Activated T-cell treated with anti-CD3 and anti-CD28 coated beads for 4 hours (primary cell): ENCODE measurements around the gene ZDHHC7.
"Not testable (repeated sequence)": the region's sequence is repeated elsewhere in the genome, so short reads cannot be mapped to it uniquely, and the experiment has no call there.

Source experiments
- DNase-seq: peaks from one replicate; pipeline ENCODE4 v3.0.0-alpha.2; 2020

Gene ZDHHC7, protein sequence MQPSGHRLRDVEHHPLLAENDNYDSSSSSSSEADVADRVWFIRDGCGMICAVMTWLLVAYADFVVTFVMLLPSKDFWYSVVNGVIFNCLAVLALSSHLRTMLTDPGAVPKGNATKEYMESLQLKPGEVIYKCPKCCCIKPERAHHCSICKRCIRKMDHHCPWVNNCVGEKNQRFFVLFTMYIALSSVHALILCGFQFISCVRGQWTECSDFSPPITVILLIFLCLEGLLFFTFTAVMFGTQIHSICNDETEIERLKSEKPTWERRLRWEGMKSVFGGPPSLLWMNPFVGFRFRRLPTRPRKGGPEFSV

DNA sequence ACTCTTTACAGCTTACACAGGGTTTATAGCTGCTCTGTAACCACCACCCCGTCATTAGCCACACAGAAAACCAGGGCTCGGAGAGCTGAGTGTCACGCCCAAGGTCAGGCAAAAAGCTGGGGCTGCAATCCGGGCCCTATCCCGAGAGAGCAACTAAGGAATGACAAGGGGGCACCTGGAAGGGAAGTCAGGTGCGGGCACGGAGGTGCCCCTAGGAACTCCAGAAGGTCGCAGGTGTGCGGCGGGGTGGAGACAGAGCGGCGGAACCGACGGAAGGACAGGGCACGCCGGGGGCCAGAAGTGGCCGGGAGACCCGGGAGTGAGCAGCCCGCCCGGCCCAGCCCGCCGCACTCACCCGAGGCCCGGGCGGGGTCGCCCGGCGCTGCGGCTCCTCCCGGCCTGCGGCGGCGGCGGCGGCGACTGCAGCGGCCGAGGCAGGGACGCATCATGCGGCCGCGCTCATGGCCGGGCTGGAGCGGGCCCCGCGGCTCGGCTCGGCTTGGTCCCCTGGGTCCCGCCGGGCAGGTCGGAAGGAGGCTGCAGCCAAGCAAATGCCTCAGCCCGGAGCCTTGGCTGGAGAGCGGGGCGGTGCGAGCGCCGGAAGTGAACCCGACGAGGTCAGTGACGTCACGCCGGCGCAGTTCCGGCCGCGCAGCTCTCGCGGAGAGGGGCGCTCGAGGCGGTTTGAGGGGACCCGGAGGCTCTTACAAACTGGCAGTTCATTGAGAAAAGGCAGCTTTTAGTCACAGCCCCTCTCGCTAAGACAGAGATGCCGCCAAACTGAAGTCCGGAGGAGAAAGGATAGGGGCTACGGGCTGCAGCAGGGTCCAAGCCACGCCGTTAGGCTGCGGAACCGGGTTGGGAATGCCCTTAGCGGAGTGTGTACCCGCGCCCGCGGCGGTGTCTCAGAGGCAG, at the start of gene ZDHHC7:
Gene ZDHHC7, minus strand, starts transcription at position 605 of the 915 bp plus-strand sequence. CDS start 20,917 bp downstream, outside the sequence.
- peak; percentile 75 for DNase-seq

DNA sequence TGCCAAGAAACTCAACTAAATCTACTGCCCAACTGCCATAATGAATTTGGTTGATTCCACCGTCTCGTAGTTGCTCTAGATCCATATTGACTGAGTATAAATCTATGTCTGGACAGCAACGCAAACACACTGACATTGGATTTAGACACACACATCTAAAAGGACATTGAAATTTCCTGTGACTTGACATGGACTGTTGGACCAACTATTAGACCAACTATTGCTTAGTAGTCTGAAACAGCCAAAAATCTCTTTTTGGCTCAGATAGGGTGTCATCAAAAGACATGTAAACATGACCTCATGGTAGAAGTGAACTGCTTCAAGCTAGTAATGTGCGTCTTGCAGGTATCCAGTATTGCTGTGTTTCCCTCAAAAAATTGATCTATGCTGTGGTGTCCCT, 47.6 kb upstream of the ZDHHC7 start:
- no peak for DNase-seq

DNA sequence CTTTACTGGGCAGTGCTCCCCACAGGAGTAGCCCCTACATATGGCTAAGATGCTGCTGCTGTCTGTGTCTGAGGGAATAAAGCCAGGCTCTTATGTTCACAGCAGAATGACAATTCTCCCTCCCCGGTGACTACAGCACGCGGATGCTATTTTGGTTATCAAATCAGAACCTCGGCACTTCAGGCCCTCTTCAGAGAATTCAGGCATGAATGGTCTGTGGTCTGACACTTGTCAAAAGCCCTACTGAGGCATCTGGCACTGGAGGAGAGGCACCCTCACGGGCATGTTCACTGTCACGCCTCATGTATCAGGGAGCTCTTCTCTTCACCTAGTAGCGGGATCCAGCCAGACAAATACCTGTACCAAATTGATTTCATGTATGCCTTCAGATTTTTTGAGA, 46.6 kb upstream of the ZDHHC7 start:
- no peak for DNase-seq

DNA sequence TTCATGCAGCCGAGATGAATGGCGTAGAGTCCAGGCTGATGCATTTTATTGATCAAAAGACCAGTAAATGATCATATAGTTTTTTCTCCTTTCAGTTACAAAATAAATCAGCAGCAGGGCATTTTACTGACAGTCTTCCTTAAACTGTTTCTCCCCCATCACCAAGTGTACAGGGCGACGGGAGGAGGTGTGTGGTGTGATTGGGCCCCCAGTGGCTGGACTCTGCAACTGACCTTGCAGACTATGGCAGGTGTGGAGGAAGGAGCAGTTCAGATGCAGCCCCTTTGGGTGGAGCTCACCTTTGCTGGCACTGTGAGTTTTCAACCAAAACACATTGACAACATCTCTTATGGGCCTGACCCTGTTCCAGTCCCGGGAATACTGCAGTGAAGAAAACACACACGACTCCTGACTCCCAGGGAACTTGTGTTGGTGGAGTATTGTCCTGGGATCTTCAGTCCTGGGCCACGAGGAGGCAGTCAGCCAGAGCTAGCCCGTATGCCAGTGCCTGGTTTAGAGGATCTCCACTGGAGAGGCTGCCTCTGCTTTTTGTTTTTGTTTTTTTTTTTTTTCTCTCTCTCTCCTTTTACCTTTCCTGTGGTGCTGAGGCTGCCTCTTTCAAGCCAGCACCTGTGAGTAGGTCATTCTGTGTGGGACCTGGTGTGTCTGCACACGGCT, 46.0 kb upstream of the ZDHHC7 start:
- no peak for DNase-seq

DNA sequence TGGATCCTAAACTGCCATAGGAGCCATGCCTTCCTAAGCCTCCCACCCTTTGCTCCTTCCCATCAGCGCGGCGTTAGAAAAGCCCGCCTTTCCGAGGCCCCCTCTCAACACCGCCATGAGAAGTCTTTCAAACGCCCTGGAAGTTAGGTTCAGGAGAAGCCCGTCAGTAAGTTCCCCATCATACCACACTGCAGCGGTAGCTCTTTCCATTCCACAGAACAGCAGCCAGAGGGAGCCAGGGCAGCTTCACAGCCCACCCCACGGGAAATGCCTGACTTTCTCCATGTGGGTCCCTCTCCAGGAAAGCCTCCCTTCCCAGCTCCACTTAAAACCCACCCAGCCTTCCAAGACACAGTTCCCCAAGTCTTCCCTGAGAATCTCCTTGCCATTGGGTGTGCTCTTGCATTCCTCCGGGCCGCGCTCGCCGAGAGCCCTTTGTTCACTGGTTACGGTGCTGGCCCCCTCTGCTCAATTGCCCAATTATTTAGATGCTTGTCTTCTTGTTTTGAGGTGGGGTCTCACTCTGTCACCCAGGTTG, 44.9 kb upstream of the ZDHHC7 start:
- DNase-seq = no peak

DNA sequence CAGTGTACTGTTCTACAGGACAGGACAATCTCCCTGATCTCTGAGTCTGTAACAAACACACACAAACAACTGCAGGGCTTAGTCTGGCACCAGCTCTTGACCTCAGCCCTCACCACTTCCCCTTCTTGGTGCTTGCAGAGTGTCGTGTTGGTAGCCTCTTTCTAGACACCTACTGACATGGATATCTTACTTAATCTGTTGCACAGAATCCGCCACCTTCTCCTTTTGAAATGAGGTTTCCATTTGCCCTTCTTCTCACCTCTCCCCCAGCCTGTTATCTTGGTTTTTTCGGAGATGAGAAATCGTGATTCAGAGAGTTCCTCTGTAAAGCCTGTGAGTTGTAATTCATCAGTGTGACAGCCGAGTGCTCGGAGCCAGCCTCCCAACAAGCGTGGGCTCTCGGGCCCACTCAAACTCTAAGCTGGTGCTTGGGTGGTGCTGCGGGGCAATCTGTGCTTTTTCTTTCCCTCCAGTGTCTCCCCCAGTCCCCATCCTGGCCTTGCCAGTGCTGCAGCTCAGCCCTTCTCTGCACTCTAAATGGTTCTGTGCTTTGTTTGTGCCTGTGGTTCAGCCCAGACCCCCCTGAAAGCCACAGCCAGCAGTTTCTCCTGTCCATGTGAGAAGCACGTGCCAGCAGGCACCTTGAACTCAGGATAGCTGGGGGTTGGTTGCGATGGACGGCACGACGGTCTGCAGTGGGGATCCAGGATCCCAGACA, 44.3 kb upstream of the ZDHHC7 start:
- DNase-seq = peak; percentile 35

DNA sequence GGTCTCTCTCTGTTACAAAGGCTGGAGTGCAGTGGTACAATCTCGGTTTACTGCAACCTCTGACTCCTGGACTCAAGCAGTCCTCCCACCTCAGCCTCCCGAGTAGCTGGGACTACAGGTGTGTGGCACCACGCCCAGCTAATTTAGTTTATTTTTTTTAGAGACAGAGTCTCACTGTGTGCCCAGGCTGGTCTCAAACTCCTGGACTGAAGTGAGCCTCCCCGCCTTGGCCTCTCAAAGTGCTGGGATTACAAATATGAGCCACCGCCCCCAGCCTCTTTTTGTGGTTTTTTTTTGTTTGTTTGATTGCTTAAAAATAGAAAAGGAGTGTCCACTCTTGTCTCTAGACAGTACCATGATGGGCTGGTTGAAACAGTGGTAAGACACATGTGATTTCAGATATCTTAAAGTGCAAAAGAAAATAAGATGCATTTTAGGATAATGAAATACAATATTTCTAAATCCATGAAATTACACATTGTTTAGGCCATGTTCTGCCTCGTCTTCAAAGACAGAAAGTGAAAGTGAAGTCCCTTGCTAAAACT, 43.7 kb upstream of the ZDHHC7 start:
- DNase-seq = no peak

DNA sequence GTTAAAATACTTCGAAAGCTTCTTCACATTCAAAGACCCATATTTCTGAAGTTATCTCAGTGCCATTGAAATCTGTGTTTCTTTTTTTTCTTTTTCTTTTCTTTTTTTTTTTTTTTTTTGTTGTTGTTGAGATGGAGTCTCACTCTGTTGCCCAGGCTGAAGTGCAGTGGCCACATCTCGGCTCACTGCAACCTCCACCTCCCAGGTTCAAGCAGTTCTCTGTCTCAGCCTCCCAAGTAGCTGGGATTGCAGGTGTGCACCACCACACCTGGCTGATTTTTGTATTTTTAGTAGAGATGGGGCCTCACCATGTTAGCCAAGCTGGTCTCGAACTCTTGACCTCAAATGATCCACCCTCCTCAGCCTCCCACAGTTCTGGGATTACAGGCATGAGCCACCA, 43.0 kb upstream of the ZDHHC7 start:
- DNase-seq = not testable (repeated sequence)

DNA sequence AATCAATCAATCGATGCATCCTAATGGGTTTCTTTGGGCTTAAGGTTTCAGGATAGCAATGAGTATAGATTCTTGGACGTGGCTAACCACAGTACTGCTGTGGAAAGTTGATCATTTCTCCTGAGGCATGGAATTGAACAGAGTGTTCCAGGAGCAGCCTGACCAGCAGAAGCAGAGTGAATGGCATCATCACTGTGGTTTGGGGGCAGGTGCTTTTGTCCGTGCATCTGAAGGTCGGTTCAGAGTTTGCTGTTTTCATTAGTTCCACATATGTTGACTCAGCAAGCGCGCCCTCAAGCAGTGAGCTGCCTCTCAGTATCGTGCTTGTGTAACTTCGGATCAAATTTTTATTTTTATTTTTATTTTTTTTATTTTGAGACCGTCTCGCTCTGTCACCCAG, 41.2 kb upstream of the ZDHHC7 start:
- DNase-seq = no peak

DNA sequence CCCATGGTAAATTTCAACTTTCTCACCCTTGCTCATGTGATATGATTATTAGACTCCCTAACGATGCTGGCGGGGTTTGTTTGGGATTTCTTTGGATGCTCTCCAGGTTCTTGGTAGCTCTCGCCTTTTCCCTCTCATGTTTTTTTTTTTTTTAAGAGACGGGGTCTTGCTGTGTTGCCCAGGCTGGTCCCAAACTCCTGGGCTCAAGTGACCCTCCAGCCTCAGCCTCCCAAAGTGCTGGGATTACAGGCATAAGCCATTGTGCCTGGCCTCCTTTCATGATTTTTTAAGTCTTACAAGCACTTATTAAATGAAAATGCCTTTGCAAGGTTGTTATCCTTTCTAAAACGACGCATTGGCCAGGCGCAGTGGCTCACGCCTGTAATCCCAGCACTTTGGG, 40.3 kb upstream of the ZDHHC7 start:
- no peak for DNase-seq

DNA sequence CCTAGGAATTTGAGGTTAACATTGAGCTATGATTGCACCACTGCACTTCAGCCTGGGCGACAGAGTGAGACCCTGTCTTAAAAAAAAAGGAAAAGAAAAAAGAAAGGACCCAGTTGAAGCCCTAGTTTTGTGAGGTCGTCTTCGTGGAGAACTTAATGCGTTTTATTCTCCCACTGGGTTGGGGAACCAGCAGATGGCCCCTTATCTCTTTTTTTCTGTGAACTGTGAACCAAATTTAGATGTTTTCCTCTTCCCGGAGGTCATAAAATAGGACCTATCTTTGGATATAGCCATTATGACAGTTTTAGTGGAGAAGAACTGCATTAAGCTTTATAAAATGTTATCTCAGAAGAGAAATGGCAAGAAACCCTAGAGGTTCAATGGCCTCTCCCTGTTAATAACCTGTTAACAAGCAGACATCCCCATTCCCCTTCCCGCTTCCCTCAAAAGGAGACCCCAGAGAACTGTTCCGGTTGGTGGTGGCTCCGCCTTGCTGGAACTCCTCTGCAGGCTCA, 39.8 kb upstream of the ZDHHC7 start:
- DNase-seq = no peak

DNA sequence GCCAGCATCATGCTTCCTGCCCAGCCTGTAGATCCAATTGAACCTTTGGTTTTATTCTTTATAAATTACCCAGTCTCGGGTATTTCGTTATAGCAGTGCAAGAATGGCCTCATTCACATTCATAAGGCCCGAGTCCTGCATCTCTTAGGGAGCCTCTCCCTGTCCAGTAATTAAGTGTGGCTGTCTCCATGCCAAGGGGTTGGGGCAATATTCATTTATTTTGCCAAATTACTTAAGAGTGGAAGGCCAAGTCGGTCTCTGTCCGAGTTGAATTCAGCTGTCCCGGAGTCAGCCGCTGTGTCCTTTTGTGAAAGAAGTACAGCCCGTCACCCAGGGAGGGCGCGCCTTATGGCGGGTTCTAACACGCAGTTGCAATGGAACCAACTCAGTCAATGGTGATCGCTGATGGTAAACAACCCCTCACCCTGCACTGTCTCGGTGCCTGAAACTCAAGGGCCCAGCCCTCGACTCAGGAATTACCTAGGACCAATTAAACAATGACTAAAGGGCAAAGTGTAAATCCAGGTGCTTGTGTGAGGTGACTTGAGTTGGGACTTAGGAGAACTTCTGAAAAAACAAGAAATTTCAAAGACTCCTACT, 38.5 kb upstream of the ZDHHC7 start:
- no peak for DNase-seq

DNA sequence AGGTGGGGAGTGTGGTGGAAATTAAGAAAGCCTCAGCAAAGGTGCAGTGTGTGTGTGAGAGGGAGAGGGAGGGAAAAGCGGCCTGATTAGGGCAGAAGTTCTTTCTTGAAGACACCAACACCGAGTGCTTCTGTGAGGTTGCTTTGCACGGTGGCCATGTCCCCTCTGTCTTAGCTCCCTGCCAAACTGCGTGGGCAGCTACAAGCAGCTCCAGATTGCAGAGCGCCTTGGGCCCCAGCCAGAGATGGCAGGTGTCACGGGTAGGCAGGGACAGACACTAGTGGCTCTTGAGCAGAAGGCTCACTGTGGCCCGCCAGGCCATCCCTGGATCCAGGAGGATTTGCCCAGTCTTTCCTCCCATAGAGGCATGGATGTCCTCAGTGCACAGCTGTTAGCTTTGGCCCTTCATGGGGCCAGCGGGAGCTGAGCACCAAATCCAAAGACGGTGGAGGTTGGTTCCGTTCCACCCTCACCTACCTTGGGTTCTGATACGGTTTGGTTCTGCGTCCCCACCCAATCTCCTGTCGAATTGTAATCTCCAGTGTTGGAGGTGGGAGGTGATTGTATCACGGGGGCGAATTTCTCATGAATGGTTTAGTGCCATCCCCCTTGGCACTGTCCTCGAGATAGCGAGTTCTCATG, 37.7 kb upstream of the ZDHHC7 start:
- no peak for DNase-seq

DNA sequence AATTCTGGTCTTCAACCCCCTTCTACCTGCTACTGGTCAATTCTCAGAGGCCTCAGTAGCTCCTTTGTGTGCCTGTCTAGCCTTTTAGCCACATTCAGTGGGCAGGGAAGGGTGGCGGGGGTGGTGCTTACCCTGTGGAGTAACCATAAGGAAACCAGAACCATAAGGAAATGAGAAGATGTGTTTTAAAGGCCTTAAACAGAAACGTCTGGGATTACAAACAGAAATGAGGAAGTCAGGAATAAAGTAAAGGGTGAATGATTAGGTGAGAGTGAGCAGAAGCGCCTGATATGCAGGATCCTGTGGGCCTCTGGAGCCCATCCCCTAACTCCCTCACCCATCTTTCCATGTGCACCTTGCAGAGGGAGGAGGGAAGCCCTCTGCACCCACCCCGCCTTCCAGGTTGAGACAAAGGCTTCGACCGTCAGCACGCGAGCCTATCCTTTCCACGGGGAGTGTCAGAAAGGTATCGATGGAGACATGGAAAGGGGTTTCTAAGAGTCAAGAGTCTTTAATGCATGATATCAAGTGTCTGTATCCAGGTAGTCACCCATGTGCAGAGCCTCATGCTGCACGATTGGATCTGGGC, 36.6 kb upstream of the ZDHHC7 start:
- no peak for DNase-seq

DNA sequence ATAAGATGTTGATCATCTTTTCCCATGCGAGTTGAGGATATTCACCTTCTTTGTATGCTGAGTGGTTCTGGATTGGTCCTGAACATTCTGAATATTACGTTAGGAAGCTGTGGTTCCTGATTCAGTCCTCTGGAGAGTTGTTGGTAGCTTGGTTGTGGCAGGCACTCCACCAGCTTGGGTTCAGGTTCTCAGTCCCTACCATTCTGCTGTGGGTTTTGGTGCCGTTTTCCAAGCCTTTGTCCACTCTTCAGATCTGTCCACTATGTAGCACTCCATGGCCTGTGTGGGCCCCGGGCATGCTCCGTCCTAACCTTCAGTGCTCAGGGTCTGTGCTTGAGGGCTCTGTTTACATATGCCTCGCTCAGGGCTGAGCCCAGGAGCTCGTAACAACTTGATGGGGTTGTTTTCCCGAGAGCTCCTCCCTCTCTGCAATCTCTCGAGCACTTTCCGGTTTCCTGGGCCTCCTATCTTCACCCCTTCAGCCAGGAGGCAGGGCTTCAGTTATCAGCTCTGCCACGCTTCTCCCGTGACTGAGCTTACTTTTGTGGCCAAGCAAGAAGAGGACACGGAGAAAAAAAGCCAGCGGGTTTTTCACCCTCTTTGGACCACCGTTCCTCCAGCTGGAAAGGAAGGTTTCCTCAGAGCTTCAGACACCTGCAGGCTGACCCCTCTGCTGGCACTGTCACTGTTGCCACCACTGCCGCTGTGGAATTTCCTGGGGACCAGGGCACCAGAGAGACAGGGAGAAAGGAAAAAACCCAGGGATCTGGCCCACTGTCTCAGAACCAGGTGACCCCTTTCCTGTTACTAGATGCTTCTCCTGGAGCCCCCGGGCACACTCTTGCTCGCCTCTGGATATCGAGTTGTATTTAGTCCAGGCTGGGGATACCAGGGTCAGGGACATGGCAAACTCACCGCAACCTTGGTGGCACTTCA, 35.9 kb upstream of the ZDHHC7 start:
- no peak for DNase-seq

DNA sequence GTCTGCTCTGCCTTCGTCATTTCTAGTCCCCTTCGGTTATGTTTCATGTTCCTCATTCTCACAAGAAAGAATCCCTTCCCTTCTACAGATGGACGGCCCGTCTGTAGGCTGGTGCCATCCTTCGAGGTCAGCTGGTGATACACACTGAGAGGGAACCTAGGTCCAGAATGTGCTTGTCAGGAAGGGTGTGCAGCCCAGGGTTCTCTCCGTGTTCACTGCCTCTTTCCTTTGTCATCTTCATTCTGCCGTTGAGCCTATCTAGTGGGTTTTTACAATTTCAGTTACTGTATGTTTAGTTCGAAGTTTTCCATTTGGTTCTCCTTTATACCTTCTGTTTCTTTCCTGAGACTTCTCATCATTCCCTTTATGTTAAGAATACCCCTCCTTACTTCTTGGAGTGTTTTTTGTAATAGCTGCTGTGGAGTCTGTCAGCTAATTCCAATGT, 35.2 kb upstream of the ZDHHC7 start:
- no peak for DNase-seq

DNA sequence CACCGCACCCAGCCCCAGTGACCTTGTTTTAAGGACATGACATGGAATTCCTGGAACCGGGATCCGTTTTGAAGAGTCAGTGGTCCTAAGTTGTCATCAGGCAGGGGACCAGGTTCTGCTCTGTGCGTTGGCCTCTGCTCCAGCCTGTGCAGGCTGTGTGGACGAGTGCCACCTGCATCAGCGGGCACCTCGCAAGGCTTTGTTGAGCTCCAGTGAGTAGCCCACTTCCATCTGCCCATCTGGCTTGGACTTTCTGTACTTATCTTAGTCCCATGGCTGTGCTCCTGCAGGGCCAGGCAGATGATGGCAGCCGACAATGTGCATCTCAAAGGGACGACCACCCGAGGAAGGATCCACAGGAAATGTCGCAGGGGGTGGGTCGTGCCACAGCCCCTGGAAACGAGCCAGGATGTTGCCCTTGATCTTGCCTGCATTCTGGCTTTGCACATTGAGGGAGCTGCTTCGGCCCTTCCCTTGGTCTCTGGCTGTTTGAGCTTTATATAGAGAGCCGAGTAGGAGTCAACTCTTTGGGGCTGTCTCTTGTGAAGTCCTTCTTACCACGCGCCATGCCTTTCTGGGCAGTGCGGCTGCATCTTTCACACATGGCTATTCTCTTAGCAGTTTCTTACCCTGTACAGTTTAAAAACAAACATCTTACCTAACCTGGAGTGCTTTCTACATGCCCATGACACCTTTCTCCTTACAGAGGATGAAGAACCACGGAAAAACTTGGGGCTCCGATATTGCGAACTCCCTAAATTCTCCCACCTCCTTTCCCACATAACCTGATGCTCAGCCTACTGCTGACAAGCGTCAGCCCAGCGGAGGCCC, 34.5 kb upstream of the ZDHHC7 start:
- DNase-seq = no peak

DNA sequence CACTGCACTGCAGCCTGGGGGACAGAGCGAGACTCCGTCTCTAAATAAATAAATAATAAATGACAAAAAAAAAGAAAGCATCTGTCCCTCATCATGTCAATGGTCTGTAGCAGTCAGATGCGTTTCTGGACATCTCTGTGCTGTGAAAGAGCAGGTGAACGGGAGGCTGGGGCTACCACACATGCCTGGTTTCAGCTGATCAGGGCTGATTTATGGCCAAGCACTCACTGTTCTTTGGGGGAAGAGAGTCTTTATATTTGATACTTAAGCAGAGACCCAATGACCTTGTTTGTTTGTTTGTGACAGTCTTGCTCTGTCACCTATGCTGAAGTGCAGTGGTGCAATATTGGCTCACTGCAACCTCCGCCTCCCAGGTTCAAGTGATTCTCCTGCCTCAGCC, 33.7 kb upstream of the ZDHHC7 start:
- DNase-seq = no peak

DNA sequence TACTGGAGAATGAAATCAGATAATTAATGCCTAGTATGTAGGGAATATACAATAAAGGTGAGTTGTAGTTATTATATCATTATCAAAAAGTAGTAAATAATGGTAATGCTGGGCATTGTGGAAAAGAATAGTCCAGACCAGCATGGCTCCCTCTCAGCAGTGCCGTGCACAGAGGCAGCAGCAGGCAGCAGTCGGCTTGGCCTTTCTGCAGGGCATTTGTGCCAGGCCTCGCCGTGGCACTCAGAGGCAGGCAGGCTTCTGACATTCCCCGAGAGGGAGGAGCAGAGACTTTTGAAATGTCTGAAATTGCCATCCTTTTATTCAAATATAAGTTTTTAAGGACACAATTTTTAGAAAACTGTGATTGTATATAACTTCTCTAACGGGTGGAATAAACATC, 31.3 kb upstream of the ZDHHC7 start:
- DNase-seq = no peak
